ENCODE data around the gene MYH1.

MYH1 gene

DNA sequence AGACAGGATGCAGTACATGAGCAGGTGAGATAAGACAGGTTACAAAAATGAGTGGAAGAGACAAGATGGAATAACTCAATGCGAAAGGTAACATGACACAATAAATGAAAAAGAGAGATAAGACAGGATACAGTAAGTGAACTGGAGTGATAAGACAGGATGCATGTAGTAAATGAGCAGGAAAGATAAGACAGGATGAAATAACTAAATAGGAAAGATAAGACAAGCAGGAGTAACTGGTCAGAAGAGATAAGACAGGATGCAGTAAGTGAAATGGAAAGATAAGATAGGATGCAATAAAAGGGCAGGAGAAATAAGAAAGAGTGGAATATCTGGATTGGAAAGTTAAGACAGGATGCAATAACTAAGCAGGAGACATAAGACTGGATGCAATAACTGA lies 40.6 kb downstream of the MYH1 start:
- no peak for DNase-seq

- no peak for DNase-seq
Measured at GRCh38 chr17:10474536-10474935, 43.8 kb downstream of the MYH1 start.

DNA sequence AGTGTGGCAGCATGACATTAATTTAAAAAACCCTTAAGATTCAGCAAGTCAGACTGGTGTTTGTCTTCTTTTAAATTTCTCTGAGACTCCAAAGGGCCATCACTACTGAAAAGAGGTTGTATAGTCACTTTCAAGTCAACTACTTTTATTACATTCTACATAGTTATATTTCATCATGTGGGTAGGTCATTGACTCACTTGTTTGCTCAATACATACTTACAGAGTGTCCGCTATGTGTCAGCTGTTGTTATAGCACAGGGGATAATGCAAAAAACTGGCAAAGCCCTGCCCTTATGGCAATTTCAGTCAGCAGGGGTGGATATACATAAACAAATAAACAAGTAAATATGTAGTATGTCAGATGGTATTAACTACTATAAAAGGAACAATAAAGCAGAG lies 46.5 kb downstream of the MYH1 start:
- DNase-seq, result no peak

- DNase-seq, result no peak
Measured at GRCh38 chr17:10469459-10469858, 48.9 kb downstream of the MYH1 start, which contains the start of gene MYH4. Gene MYH4, minus strand, starts transcription at chr17:10469559. Its CDS starts 2,814 bp downstream, at chr17:10466745.

GRCh38 chr17:10463402-10463801 lies 54.9 kb downstream of the MYH1 start:
- no peak for DNase-seq

DNA sequence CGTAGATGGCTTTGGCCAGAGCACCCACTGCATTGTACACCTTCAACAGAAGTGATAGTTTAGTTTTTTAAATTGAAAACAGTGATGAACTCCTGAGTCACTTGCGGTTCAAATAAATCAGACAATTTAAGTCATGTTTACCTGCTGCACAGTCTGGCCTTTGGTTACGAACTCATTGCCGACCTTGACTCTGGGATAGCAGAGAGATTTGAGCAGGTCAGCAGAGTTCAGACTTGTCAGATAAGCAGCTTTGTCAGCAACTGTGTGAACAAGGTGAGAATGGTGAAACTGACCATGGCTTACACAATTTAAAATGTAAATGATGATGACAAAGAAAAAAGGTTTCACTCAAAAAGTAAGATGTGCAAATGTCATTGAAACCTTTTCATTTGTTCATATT lies 58.3 kb downstream of the MYH1 start:
- DNase-seq, result no peak

- DNase-seq, result no peak
Measured at GRCh38 chr17:10458701-10459100, 59.6 kb downstream of the MYH1 start.

DNA sequence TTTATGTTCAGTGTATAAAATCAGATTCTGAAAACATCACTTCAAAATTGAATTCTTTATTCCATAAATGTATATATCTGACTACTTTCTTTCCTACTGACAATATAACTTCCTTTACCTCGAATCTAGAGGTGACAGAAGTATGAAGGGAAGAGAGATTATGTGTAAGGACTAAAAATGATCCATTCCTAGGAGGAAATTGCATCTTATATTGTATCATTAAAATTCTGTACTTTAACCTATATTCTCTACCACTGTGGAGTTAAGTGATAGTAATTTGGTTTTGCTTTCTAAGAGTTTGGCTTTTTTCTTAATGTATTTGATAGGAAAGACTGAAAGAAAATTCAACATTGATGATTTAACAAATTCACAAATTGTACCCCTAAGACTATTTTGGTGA lies 60.4 kb downstream of the MYH1 start:
- DNase-seq, result no peak

DNA sequence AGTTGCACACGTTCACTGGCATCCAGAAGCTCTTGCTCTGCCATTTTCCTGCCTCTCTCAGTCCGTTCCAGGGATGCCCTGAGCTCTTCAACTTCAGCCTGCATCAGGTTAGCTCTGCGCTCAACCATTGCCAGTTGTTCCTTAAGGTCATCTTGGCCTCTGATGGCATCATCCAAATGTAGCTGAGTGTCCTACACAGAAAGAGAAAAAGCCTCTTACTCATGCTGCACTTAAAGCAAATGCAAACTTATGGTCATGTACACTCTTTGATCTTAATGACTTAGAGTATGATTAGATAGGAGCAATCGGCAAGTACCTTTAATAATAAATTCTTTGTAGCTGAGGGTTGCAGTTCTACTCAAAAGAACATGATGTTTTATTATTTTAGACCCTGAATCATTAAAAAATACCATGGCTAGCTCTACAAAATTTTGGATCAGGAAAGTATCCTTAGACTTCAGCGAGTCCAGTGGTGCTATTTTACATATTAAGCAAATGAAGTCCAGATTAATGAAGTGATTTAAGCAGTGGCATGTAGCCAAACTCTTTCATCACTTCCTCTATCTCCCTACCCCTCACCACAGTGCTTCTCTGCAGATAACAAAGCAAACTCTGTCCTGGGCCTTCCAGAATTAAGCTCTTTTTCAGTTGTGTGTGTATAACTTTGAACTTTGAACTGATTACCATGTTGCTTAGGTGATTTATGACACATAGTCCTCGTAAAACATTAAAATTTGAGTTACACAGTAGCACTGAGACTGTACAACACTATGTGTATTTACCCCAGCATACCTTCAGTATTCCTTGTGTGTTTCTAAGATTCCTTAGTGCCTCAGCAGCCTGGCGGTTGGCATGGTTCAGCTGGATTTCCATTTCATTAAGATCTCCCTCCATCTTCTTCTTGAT lies 71.1 kb downstream of the MYH1 start:
- no peak for DNase-seq
